GM19463 (cell line): ENCODE measurements around the gene OPTC.
"Not testable (repeated sequence)": the region's sequence is repeated elsewhere in the genome, so short reads cannot be mapped to it uniquely, and the experiment has no call there.

Experiments used
- ATAC-seq: cut with Tn5 transposase; IDR thresholded peaks from one replicate; pipeline ENCODE4 v1.9.1; 2021; ENCODE audit warnings: mild to moderate bottlenecking, moderate library complexity; ENCODE audit not compliant: unreplicated experiment

The OPTC gene

DNA sequence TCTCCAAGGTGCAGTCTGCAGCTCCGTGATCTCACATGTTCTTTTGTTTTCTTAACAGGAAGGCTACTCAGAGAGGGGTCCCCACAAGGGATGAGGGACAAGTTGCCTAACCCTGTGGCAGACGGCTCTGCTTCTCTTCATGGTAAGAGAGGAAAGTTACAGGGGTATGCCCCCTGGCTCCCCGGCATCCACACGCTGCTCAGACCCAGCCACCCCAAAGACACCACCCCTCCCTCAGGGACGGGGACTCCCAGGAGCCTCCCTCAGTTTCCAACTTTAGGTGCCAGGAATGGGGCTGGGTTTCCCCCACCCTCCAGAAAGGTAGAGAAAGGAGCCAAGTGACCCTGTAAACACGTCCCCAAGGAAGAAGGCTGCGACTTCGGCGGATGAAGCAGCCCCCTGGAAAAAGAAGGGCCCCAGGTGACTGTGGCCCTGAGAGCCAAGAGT lies 19.7 kb downstream of the OPTC start:
- no peak for ATAC-seq

DNA sequence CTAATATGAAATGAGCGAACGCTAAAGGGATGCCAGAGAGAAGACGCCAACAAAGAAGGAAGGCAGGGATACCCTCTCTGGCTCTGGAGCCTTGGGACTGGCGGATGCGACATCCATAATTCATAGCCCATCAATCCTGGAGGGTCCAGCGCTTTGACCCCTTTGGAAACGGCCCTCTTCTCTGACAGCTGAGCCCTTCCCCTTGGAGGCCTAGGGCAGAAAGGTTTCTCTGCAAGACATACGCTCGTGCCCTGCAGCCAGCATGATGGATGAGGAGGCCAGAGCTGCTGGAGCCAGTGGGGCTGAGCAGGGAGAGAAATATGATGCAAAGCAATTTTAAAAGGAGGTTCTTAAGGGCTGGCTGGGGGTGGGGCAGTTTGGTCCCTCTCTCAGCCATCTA lies 22.2 kb downstream of the OPTC start:
- ATAC-seq, result no peak

DNA sequence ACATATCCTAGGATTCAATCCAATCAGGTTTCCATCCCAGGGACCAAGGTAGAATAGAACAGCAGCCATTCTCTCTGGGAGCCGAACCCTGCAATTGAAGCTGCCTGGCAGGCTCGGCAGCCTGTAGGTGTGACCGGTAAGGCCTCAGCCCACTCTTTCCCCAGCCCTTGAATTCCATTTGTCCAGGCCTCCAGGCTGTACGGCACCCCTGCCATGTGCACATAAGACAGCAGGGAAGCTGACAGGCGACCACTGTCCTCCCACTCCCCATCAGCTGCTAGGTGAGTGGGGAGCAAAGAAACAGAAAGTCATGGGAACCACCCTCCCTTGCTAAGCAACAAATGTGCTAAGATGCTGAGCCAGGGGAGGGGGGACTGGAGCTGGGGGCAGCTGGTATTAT lies 23.0 kb downstream of the OPTC start:
- ATAC-seq, result no peak

DNA sequence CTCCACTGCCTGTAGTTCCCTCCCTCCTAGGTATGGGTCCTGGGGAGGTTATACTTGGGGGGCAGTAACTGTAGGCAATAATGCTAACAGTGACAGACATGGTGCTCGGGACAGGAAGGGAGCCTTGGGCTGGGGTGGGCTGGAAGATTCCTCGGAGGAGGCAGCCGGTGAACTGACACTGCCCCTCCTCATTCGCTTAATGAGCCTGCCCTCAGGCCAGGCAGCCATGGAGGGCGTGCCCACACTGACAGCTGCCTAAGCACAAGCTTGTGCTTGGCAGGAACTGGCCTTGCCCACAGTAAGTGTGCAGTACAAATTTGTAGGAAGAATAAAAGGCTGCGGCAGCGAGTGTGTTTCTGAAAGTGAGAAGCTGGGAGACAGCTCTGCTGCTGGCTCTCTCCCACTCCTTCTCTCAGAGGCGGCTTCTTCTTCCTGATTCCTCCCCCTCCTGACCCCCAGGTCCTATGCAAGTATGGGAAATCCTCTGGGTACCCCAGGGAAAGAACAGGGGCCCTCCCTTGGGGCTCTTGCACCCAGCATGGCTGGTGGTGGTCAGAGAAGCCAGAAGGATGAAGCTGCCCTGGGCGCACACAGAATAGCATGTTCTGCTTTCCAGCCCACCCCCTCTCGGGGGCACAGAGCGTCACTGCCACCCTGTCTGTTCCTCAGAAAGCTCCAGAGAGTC lies 23.6 kb downstream of the OPTC start:
- ATAC-seq, result no peak

DNA sequence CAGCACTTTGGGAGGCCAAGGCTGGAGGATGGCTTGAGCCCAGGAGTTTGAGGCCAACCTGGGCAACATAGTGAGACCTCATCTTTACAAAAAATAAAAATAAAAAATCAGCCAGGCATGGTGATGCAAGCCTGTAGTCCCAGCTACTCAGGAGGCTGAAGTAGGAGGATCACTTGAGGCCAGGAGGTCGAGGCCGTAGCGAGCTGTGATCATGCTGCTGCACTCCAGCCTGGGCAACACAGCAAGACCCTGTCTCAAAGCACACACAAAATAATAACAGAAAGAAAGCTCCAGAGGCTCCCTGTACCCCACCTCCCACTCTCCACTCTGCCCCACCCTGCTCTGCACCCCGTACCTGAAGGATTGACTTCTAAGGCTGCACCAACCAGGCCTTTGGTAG lies 24.2 kb downstream of the OPTC start:
- not testable (repeated sequence) for ATAC-seq

DNA sequence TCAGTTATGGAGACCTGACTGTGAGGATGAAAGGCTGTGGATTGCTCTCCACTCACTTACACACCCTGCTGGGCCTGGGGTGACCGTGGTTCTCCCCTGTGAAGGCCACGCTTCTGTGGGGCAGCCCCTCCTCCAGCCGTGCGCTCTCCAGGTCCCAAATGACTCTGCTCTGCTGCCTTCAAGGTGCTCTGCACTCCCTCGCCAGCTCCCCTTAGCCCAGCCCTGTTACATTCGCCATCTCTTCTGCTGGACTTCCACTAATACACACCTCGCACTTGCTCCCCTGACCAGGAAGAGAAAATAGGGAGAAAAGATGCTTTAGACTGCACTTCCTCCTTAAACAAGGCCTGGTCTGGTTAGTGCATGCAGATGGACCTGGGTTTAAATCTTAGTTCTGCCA lies 24.6 kb downstream of the OPTC start:
- ATAC-seq, result no peak

DNA sequence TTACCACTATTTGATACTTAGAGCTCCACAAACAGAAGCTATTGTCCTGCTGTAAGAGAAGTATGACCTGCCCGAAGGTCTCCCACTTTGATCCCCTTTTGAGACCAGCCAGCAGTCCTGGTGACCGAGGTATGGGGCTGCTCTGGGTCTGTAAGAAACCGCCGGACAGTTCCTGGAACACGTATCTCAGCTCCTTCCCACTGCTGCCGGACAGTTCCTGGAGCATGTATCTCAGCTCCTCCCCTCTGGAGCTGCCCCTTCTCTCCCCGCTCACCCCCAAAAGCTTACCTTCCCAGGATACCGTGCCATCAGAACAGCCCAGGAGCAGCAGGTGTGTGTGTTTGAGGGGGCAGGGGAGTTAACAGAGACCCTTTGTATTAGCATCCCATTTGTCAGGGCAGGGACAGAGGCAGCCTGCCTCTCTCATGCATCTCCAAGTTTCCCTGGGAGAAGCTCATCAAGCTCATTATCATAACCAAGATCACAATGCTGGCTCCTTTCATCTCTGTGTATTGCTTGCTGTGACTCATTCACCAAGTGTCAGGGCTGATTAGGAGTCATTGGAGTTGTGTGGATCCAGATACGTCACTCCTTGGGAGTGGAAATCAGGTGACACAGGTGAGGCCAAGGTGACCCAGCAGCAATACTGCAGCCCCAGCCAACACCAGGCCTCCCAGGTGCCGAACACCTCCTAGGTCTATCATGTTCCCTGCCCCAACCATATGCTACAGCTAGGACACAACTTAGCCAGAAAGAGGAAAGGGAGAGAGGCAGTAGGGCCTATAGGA lies 25.3 kb downstream of the OPTC start:
- no peak for ATAC-seq

DNA sequence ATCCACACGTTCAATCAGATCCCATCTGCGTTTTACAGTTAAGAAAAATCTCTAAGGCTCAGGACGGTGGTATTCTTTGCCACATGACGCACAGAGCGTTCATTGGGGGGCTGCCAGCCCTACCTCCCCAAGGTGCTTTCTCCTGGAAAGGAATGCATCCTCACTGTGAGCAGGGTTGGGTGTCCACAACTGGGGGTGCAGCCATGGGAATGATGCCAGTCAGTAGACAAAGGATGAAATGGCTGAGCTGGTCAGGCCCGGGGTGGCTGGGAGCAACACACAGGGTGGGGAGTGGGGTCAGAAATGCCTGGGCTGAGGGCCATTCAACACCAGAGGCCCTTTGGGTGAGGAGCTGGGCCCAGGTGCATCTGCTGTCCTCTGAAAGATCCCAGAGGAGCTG lies 25.9 kb downstream of the OPTC start:
- no peak for ATAC-seq

DNA sequence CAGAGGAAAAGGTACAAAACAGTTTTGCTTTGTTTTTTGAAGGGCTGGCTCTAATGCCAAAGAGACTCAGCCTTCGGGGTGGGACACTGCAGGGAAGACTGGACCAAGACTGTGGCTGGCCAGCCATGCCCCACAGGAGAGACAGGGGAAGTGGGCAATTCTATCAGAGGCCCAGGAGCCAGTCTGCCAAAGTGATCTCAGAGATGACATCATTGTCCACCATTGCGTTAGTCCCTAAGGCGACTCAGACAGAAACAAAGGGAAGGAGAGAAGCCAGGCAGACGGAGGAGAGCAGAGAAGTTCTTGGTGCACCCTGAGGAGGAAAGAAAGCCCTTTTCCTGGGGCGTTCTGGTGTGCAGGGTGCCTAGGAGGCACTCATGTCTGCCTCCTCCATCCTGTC lies 26.4 kb downstream of the OPTC start:
- ATAC-seq, result no peak

DNA sequence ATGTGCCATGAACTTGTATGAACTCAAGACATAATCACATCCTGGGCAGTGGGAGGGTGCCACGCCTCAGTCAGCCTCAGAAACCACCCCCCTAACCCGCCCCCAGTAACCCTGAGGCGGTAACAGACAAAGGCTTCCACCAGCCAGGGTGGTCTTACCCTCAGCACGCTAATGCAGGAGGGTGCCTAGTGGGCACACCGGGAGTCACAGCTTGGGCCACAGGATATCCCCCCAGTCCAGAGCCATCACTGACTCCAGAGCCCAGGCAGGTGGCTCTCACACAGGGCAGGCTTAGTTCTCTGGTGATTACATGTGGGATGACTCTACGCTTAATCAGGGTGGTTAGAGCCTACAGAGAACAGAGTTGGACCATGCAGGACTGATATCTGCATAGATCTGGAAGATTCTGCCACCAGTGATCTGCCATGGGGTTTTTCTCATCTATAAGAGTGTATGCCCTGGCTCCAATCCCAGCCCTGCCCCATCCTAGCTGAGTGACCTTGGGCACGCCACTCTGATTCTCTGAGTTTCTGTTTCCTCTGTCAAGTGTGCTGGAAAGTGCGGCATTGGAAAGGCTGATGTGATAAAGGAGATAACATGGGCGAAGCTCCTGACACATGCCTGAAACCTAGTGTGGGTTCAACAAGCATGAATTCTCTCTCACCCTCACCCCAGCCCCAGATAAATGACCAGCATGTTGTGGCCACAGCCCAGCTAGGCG lies 27.3 kb downstream of the OPTC start:
- no peak for ATAC-seq

DNA sequence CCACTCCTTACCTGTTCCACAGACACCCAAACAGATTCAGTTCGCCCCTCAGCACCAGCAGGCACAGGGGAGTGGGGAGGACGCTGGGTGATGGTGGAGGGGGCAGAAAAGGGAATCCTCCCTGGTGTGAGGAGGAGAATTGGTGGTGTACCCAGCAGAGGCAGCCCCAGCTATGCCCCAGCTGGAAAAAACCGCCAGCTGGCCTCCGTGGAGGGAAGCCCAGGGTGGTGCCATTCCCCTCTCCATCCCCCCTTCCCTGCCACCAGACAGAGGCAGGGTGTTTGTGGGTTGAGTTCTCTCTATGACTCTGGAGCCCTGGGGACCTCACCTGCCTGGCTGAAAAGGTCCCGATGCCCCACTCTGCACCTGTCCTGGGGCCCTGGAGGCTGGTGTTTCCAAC lies 27.9 kb downstream of the OPTC start:
- no peak for ATAC-seq

DNA sequence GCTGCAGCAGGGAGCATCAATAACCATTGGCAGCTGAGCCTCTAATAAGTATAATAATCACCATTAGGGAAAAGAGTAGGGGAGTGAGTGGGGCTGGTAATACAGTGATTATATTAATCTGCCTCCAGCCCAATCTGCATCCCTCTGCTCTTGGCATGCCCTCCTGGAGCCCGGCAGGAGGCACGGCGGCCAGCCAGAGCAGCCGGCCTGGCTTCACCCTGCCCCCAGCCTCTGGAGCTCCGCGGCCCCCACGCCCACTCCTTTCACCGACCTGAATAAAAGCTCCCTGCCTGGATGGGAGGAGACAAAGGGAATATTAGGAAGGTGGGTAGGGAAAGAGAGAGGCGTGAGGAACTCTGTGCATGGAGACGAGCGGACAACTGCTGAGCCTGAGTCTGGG lies 28.3 kb downstream of the OPTC start:
- ATAC-seq, result no peak

DNA sequence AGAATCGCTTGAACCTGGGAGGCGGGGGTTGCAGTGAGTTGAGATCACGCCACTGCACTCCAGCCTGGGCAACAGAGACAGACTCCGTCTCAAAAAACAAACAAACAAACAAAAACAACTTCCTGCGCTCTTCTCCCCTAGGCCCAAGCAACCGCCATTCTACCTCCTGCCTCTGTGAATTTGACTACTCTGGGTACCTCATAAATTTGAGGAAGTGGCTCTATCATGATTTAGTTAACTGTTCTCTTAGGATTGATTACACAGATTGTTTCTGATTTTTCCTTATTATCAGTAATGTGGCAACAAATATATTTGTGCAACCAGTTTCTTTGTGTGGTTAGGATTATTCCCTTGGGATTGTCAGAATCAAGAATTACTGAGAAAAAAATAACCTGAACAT lies 29.7 kb downstream of the OPTC start:
- no peak for ATAC-seq

DNA sequence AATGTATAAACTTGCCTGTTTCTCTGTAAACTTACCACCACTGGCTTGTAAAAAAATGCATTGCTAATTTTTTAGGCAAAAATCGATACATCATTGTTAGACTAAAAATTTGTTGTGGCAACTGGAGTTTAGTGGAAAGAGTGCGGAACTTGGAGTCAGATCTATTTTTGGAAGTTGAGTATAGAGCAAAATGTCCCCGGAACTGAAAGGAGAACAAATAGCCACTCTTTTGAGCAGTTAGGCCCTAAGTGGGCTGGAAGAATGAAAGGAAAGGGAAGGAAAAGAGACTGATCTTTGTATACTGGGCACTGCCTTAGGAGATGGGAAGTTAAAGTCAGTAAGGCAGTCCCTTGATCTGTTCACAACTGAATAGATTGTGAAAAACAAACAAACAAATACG lies 30.2 kb downstream of the OPTC start:
- no peak for ATAC-seq

DNA sequence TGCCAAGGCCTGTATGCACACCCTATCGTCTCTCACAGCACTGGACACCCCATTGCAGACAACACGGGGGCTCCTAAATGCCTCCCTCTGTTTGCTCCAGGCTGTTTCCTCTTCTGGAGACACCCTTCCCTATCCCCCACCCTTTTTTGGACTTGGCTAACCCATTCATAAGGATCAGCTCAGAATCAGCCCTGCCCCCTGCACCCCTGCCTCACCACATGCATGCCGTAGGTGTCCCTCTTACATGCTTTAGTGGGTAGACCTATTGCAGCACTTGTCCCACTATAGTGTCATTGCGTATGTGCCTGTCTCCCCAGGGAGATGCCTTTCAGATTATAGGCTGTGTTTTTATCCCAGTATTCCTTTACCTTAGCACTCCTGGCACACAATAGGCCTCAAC lies 30.9 kb downstream of the OPTC start:
- ATAC-seq, result no peak

DNA sequence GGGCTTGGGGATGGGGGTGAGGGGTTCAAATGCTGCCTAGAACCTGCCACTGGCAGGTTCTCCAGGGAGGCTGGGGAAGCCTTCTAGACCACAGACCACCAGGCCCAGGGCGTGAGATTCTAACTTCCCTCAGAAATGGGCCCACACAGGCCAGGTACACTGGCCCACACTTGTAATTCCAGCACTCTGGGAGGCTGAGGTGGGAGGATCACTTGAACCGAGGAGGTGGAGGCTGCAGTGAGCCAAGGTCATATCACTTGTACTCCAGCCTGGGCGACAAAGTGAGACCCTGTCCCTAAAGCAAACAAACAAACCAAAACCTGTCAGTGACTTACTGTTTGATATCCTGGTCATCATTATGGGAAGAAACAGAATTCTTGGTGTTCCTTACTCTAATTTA lies 31.7 kb downstream of the OPTC start:
- no peak for ATAC-seq

DNA sequence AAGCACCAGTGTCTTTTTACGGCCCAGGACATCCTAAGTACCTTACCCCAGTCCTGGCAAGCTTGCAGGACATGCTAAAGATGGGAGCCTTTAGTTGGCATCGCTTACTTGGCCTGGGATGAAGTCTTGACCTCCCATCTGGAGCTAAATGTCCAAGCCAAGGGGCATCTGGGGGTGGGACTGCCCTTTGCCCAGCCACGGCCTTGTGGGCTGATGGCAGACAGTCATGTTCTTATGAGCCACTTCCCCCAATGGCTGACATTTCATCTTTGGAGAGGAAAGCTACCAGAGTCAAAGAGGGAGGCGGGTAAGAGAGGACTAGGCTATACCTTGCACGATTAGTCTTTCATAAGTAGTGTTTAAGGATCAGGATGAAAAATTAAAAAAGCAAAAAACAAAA lies 32.2 kb downstream of the OPTC start:
- ATAC-seq, result no peak

DNA sequence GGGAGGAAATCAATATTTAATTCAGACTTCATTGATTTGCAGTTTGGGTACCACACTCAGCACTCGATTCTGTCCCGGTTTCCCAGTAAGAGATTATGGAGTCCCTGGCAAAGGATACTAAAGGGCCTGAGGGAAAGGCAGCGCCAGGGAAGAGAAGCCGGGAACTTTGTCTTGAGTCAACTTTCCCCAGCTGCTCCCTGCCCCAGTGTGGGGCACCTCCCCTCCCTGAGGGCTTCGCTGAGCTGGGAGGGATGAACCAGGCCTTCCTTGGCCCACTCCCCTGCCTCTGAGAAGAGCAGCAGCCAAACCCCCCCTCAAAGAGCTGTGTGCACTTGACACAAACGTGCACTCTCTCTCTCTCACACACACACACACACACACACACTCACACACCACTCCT lies 32.6 kb downstream of the OPTC start:
- no peak for ATAC-seq

DNA sequence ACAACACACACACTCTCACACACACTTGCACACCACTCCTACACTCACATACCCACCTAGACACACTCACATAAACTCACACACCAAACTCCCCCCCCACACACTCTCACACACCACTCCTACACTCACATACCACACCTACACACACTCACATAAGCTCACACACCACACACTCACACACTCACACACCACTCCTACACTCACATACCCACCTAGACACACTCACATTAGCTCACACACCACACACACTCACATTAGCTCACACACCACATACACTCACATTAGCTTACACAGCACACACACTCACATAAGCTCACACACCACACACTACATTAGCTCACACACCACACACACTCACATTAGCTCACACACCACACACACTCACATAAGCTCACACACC lies 33.1 kb downstream of the OPTC start:
- ATAC-seq, result no peak

DNA sequence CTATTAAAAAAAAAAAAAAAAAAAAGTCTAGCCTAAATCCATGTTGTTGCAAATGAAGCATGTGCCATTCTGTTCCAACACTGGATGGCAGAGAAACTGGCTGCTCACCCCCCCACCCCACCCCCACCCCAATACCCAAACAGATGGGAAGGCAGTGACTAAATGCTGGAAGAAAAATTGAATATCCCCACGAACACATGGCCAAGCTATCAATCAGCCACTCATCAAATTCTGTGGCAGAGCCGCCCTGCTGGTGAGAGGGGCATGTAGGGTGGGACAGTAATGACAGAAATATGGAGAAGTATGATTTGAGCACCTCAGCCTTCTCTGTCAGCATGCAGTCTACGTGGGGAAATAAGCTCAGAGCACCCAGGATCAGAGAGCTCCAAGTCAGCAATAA lies 34.1 kb downstream of the OPTC start:
- no peak for ATAC-seq

DNA sequence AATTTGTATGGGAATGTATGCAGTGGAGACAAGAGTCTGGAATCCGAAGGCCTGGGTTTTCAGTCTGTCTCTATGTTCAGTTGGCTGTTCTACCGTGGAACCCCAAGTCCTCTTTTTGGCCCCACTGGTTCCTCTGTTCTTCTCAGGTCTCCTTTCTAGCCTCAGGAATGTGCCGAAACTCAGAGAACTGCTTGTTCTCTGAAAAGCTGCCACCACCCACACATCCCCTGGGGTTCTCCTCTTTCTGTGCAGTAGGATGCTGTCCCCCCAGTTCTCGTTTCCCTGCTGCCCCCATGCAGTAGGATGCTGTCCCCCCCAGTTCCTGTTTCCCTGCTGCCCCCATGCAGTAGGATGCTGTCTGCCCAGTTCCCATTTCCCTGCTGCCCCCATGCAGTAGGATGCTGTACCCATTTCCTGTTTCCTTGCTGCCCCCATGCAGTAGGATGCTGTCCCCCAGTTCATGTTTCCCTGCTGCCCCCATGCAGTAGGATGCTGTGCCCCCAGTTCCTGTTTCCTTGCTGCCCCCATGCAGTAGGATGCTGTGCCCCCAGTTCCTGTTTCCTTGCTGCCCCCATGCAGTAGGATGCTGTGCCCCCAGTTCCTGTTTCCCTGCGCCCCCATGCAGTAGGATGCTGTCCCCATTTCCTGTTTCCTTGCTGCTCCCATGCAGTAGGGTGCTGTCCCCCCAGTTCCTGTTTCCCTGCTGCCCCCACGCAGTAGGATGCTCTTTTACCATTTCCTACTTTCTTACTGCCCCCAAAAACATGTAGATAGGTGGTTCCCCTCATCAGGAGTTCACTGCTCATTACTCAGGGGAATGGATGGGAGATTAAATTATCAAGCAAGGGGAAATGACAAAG lies 35.3 kb downstream of the OPTC start:
- ATAC-seq, result no peak
